NCI-H2029 treated with DMSO at 0.1 percent for 48 hours (cell line): ENCODE data around the gene CRYAB.

Experiments
- DNase-seq: peaks from one replicate; lab custom pipeline; 2025; lab: John Stamatoyannopoulos, UW

The CRYAB gene, protein sequence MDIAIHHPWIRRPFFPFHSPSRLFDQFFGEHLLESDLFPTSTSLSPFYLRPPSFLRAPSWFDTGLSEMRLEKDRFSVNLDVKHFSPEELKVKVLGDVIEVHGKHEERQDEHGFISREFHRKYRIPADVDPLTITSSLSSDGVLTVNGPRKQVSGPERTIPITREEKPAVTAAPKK

GRCh38 chr11:111911563-111912401 is at the start of gene CRYAB:
CRYAB (minus strand) TSS chr11:111911770; CDS start chr11:111911724, 46 bp downstream.
- DNase-seq, result no peak

- DNase-seq, result no peak
Measured at GRCh38 chr11:111960916-111961315, 49.3 kb upstream of the CRYAB start.

DNA sequence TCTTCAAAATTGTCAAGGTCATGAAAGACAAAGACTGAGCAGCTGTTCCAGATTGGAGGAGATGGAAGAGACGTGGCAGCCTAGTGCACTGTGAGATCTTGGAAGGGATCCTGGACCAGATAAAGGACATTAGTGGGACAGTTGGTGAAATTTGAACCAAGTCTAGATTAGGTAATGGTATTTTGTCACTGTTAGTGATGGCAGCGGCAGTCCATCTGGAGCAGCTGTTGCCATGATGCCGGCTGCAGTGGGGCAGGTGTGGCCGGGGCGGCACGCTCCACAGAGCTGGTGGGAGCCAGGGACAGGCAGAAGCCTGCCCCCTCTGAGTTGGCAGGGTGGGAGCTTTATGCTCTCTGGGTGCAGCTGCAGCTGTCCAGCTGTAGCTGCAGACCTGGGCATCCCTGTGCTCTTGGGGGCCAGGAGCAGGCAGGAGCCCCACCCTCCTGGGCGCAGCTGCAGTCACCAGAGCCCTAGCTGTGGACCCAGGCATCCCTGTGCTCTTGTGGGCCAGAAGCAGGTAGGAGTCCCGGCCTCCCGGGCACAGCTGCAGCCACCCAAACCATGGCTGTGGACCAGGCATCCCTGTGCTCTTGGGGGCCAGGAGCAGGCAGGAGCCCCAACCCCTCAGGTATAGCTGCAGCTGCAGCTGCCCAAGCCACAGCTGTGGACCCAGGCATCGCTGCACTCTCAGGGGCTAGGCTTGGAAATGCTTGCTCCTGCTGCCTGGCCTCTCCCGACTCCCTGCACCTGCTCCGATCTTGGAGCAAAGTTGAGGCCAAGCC is 46.3 kb upstream of the CRYAB start:
- no peak for DNase-seq

DNA sequence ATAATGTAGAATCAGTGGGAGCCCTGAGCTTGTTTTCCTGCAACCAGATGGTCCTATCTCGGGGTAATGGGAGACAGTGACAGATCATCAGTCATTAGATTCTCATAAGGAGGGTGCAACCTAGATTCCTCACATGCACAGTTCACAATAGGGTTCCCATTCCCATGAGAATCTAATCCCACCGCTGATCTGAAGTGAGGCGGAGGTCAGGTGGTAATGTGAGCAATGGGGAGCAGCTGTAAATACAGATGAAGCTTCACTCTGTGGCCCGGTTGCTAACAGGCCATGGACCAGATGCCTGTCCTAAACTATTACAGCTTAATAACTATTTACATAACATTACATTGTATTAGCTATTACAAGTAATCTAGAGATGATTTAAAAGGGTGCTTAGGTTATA is 42.6 kb upstream of the CRYAB start:
- no peak for DNase-seq

DNA sequence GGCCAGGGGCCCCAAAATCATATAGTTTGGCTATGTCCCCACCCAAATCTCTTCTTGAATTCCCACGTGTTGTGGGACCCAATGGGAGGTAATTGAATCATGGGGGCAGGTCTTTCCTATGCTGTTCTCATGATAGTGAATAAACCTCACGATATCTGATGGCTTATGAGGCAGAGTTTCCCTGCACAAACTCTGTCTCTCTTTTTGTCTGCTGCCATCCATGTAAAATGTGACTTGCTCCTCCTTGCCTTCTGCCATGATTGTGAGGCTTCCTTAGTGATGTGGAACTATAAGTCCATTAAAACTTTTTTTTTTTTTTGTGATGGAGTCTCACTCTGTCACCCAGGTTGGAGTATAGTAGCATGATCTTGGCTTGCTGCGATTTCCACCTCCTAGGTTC is 40.0 kb upstream of the CRYAB start:
- DNase-seq, result no peak

- no peak for DNase-seq
Measured at GRCh38 chr11:111949519-111950426, 38.2 kb upstream of the CRYAB start.

GRCh38 chr11:111947143-111947542 is 35.6 kb upstream of the CRYAB start:
- DNase-seq, result no peak

GRCh38 chr11:111946499-111946898 is 34.9 kb upstream of the CRYAB start:
- DNase-seq, result no peak

GRCh38 chr11:111945198-111945597 is 33.6 kb upstream of the CRYAB start:
- no peak for DNase-seq

GRCh38 chr11:111944651-111945051 is 33.1 kb upstream of the CRYAB start:
- DNase-seq, result no peak

DNA sequence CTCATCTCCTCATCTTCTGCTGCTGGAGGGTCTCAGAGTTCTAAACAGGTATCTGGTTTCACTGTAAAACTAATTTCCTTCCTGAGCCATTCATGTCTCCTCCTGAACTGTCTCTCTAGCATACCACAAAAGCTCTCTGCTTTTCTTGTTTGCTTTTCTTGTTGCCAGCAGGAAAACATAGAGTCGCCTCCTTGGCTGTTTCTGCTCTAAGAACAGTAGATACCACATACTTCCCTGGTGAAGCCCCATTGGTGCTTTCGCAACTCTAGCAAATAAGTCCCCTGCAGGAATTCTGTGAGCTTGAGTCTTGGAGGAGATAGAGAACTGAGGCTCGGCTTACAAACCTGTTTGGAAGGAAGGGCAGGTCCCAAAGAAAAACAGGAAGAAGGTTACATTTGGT is 32.6 kb upstream of the CRYAB start:
- DNase-seq, result no peak

DNA sequence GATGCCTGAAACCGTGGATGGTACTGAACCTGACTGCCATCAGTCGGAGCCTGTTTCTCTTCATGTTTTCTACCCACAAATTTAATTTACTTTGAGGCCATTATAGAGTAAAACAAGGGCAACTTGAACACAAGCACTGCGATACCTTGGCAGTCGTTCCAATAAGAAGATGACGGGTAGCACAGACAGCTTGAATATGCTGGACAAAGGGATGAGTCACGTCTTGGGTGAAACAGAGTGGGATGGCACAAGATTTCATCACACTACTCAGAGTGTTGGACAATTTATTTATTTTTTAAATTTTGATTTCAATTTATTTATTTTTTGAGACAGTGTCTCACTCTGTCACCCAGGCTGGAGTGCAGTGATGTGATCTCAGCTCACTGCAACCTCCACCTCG is 31.3 kb upstream of the CRYAB start:
- DNase-seq, result no peak

- DNase-seq, result no peak
Measured at GRCh38 chr11:111941963-111942362, 30.4 kb upstream of the CRYAB start.

DNA sequence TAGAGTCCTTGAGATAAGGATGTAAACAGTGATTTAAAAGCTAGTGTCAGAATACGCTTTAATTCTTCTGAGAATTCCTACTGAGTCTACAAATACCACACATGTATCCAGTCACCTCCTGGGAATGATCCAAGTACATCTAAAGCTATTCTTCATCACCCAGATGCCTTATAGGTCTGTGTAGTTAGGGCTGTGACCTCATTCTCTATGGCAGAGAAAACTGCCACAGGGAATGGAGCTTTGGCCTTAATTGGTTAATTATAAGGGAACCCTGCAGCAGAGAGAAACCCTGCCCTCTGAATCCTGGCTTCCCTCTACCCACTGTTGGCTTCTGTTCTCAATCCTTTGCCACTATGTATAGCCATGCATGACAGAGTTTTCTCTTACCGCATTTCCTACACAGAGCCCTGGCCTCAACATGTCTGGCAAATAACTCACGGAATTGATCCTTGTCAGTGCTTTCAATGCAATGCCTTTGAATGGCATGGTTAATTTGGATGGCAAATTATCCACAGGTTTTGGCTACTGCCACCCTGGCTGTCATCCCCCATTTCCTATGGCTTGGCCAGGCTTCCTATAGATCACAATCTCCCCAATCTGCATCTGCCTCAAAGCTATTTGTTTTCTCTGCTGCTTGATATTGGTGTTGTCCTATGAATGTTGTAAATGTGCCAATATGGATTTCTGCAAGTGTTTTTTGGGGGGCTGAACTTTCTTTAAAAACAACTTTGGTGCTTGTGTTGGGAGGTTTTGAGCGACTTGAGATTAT is 28.4 kb upstream of the CRYAB start:
- DNase-seq, result no peak

GRCh38 chr11:111938687-111939160 is 27.2 kb upstream of the CRYAB start:
- no peak for DNase-seq

- no peak for DNase-seq
Measured at GRCh38 chr11:111937844-111938243, 26.3 kb upstream of the CRYAB start.

DNA sequence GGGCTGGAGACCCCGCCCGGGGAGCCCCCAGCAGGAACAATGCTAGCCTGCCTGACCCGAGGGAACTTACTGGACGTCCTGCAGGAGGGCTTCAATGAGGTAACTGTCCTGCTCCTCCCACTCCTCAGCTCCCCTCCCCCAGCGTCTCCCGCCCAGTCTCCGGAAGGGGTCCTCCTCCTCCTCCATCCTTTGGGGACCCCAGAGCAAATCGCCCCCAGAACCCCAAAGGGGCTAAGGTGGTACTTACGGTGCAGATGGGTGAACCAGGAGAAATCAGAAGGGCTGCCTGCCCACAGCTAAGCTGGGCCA is 25.8 kb upstream of the CRYAB start:
- no peak for DNase-seq

- no peak for DNase-seq
Measured at GRCh38 chr11:111936040-111936540, 24.5 kb upstream of the CRYAB start.

DNA sequence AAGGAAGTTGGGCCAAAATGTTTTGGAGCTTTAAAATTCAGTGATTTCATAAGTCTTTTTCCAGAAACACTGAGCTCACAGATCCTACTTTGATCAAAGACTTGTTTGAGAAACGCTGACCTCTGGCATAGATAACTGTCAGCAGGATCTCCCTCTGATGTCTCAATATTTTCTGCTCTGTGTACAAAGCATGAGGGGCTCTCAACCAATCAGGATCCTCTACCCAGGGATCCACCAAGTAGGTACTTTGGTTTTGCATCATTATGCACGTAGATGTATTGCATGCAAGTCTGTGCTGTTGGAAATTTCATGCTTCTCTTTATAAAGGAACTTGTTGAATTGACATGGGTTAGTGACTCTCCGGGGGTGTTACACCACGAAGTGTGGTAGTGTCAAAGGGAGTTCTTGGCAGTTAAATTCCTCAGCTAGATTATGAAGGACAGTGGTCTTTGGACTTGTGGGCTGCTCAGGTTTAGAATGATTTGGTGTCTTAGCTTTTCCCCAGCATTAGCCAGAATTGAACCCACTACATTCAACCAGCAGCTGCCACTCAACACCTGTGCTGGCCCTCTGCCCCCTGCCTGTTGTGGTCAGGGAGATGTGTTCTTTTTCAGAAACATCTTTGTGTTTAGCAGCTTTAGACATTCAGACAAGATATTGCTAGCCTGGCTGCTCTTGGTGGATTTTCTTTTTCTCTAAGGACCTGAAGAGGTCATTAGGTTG is 23.9 kb upstream of the CRYAB start:
- no peak for DNase-seq

DNA sequence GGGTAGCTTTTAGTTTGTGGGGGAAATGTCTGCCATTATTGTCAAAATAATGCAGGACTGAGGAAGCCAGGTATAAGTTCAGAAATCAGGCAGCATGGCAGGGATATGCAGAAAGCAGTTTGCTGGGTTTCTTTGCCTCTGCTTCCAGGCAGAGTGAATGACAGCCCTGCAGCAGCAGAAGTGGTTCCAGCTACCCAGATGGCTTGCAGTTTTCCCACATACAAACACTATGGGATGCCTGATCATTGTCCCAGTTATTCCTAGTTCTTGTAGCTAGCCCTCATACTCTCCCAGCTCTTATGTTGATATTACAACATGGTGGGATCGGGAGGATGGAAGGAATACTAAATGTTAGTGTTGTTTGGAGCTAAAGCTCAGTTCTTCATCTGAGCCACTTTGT is 22.7 kb upstream of the CRYAB start:
- DNase-seq, result no peak
